A549 (cell line): Measurements from ENCODE around the gene PRAME. TPM values are rescaled to one million over a fixed set of nuclear protein-coding genes. Genes with fewer than 3 reads are reported as not detected.
"Not testable (repeated sequence)": the region's sequence is repeated elsewhere in the genome, so short reads cannot be mapped to it uniquely, and the experiment has no call there.

ENCODE experiments used
- ATAC-seq, 2 experiments: fragments of 200-7000 bp in 1 of 2; fragments of >200 bp in 1 of 2; cut with Nextera tagmentation in 1 of 2; cut with Tn5 transposase in 1 of 2; 3 replicates each; pipeline versions ENCODE4 v1.8.0 to v1.9.1; 2018 to 2020; ENCODE audit warnings: mild to moderate bottlenecking in 1 of 2, moderate library complexity in 1 of 2
- CTCF ChIA-PET: fragments of 300-600 bp; sonication (Branson Sonifier 250); formaldehyde crosslinking; extraction: SDS; loops from one replicate; lab custom pipeline; 2021; ENCODE audit warnings: antibody characterized with exemption, inconsistent platforms; lab: Yijun Ruan, JAX
- POLR2A ChIA-PET: fragments of 350-600 bp; formaldehyde crosslinking; extraction: SDS; loops from one replicate; lab custom pipeline; 2021; ENCODE audit warnings: antibody characterized with exemption, inconsistent platforms; lab: Yijun Ruan, JAX
- DNase-seq, 2 experiments: peaks; one replicate each; pipeline versions ENCODE4 v3.0.0 to v3.0.0-alpha.2; 2011 to 2016; ENCODE audit warnings: low read depth in 1 of 2, low spot score in 1 of 2
- FAIRE-seq: peaks from 2 replicates; lab custom pipeline; 2011; peaks lifted over from hg19 to GRCh38; lab: Jason Lieb, UNC
- H3K27ac ChIP-seq, 2 experiments: fragments of >200 bp; sonication (Bioruptor Twin); formaldehyde crosslinking; 3 replicates each; pipeline ENCODE4 v1.5.1; 2016 to 2017
- H3K4me1 ChIP-seq: fragments of >200 bp; sonication (Bioruptor Twin); formaldehyde crosslinking; 3 replicates; pipeline ENCODE4 v1.6.1; 2016
- H3K4me2 ChIP-seq: fragments of >200 bp; sonication (Bioruptor Twin); formaldehyde crosslinking; 3 replicates; pipeline ENCODE4 v1.6.1; 2016
- H3K4me3 ChIP-seq: fragments of >200 bp; sonication (Bioruptor Twin); formaldehyde crosslinking; 3 replicates; pipeline ENCODE4 v1.5.1; 2016
- H3K9me3 ChIP-seq: fragments of >200 bp; sonication (Bioruptor Twin); formaldehyde crosslinking; 3 replicates; pipeline ENCODE4 v1.6.1; 2016
- FOXS1 ChIP-seq: fragments of 250-450 bp; sonication (Bioruptor Pico); IDR thresholded peaks from 2 replicates; pipeline ENCODE4 v1.5.0; 2020; ENCODE audit warnings: mild to moderate bottlenecking, moderate library complexity
- PHF8 ChIP-seq: fragments of 200-600 bp; sonication (generic); IDR thresholded peaks from 2 replicates; pipeline ENCODE4 v1.6.1; 2016; ENCODE audit warnings: low read depth, mild to moderate bottlenecking, antibody characterized with exemption, moderate library complexity, borderline replicate concordance
- POLR2A ChIP-seq: IDR thresholded peaks from 2 replicates; pipeline ENCODE4 v1.6.1; 2012; ENCODE audit warnings: mild to moderate bottlenecking, low read length
- RCOR1 ChIP-seq: fragments of 150-350 bp; IDR thresholded peaks from 2 replicates; pipeline ENCODE4 v1.6.1; 2014; ENCODE audit warnings: antibody characterized with exemption, low read length, low read depth
- SREBF2 ChIP-seq: fragments of 450-650 bp; IDR thresholded peaks from 2 replicates; pipeline ENCODE4 v1.6.1; 2014; ENCODE audit warnings: mild to moderate bottlenecking, moderate library complexity
- WGBS: methylation state at CpG from one replicate; pipeline ENCODE4 v1.1.6; 2017; ENCODE audit errors: missing lambda C conversion rate; 5-methylcytosine and 5-hydroxymethylcytosine counted together
- polyA plus RNA-seq, 4 experiments: library from polyadenylated mRNA; depleted of rRNA in 3 of 4; stranded (reverse); fragments of >200 nt; fragmentation: RNase III in 1 of 4; extraction: RNeasy Plus Mini Kit Qiagen cat#74134 plus additional on column Dnase treatment in 1 of 4; gene quantifications; 2 replicates in 3 of 4; 3 replicates in 1 of 4; pipeline ENCODE4 v1.2.3, GENCODE V29; 2011 to 2017
- TF ChIP-seq, protein P1 (sequence below): fragments of 250-450 bp; sonication (Bioruptor Pico); IDR thresholded peaks from 2 replicates; pipeline ENCODE4 v1.5.0; 2021; ENCODE audit warnings: mild to moderate bottlenecking, moderate library complexity, borderline replicate concordance
- TF ChIP-seq, protein P2 (sequence below): IDR thresholded peaks from 2 replicates; pipeline ENCODE4 v1.6.1; 2012
- TF ChIP-seq, protein P3 (sequence below): fragments of 250-450 bp; sonication (Bioruptor Pico); IDR thresholded peaks from 2 replicates; pipeline ENCODE4 v1.5.0; 2020; ENCODE audit warnings: low read depth, mild to moderate bottlenecking, moderate library complexity
- TF ChIP-seq, protein P4 (sequence below): fragments of 150-350 bp; IDR thresholded peaks from 2 replicates; pipeline ENCODE4 v1.6.1; 2014; ENCODE audit warnings: low read depth, mild to moderate bottlenecking, low read length
- TF ChIP-seq, protein P5 (sequence below): IDR thresholded peaks from 2 replicates; pipeline ENCODE4 v1.6.1; 2012; ENCODE audit warnings: low read depth, borderline replicate concordance
- TF ChIP-seq, protein P6 (sequence below): fragments of >200 bp; sonication (Bioruptor Twin); formaldehyde crosslinking; IDR thresholded peaks from 3 replicates; pipeline ENCODE4 v1.5.1; 2016

Gene PRAME
- polyA plus RNA-seq, 2 of the 4 experiments (the other 2 are of a cell fraction), result 130 to 173 TPM

DNA sequence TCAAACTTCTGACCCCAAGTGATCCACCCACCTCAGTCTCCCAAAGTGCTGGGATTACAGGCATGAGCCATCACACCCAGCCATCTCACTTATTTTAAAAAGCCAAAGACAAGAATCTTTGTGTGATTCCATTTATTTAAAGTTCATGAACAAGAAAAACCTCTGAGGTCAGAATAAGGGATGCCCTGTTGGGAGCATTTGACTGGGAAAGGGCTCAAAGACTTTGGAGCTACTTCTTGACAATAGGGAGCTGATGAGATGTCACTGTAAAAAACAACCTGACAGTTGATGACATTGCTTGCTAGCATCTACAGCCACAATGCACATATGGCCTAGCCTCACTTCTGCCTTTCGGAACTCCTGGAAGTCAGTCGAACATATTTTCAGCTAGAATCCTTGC lies 45.4 kb downstream of the PRAME start (continued):
- TF ChIP-seq, protein P1, sequence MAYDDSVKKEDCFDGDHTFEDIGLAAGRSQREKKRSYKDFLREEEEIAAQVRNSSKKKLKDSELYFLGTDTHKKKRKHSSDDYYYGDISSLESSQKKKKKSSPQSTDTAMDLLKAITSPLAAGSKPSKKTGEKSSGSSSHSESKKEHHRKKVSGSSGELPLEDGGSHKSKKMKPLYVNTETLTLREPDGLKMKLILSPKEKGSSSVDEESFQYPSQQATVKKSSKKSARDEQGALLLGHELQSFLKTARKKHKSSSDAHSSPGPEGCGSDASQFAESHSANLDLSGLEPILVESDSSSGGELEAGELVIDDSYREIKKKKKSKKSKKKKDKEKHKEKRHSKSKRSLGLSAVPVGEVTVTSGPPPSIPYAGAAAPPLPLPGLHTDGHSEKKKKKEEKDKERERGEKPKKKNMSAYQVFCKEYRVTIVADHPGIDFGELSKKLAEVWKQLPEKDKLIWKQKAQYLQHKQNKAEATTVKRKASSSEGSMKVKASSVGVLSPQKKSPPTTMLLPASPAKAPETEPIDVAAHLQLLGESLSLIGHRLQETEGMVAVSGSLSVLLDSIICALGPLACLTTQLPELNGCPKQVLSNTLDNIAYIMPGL (CRISPR knock-in tag), result no peak
- no peak for TF ChIP-seq SREBF2
- TF ChIP-seq FOXS1 (CRISPR knock-in tag), result no peak
- TF ChIP-seq, protein P2, sequence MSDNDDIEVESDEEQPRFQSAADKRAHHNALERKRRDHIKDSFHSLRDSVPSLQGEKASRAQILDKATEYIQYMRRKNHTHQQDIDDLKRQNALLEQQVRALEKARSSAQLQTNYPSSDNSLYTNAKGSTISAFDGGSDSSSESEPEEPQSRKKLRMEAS, result no peak
- TF ChIP-seq, all 56 proteins: peak for 0

DNA sequence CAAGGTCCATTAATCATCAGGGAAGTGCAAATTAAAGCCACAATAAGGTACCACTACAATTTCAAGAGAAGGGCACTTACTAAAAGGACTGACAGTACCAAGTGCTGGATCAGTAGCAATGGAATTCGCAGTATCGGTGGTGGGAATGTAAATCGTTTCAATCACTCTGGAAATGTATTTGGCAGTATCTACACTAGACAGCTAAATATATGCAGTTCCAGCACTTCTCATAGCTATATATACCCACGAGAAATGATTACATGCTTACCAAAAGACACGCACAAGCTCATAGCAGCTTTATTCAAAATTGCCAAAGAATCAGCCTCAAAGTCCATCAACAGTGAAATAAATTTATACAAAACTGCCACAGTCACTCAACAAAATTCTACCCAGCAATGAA lies 46.1 kb downstream of the PRAME start:
- no peak for ATAC-seq
- peaks cover 3% of the 10 kb centered on the region; the same call in 2 of the 3 replicates for H3K9me3 ChIP-seq
- H3K4me1 ChIP-seq, result no peaks in the 10 kb centered on the region
- H3K27ac ChIP-seq, result no peak overlapping the region
- DNase-seq, result no peak
- TF ChIP-seq, protein P3, sequence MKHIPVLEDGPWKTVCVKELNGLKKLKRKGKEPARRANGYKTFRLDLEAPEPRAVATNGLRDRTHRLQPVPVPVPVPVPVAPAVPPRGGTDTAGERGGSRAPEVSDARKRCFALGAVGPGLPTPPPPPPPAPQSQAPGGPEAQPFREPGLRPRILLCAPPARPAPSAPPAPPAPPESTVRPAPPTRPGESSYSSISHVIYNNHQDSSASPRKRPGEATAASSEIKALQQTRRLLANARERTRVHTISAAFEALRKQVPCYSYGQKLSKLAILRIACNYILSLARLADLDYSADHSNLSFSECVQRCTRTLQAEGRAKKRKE, result no peak
- TF ChIP-seq RCOR1, result no peak
- H3K4me2 ChIP-seq, result no peak overlapping the region
- H3K4me3 ChIP-seq, result no peak overlapping the region
- no peak for FAIRE-seq
- CTCF ChIA-PET, result interaction anchor here (1.0 to 1.5 kb wide), 2 partner anchors 22 to 46 kb away, joined by 3 to 4 read pairs; partner anchors contain the start of gene PRAME
- POLR2A ChIA-PET, result no interaction called here
- WGBS, result 76% methylated on average over 5 of the region's 5 CpGs

DNA sequence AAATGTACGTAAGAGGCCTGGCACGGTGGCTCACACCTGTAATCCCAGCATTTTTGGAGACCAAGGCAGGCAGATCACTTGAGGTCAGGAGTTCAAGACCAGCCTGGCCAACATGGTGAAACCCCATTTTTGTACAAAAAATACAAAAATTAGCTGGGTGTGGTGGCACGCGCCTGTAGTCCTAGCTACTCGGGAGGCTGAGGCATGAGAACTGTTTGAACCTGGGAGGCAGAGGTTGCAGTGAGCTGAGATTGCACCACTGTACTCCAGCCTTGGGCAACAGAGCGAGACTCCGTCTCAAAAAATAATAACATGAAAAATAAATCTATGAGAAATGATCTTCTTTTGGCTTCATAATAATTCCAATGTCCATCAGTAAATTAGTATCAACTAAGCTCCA lies 48.2 kb downstream of the PRAME start:
- POLR2A ChIA-PET, FAIRE-seq, H3K4me3 ChIP-seq, ATAC-seq, H3K9me3 ChIP-seq, H3K4me1 ChIP-seq, DNase-seq, H3K4me2 ChIP-seq, H3K27ac ChIP-seq: not testable (repeated sequence)
- CTCF ChIA-PET, result interaction anchor here (0.7 kb wide), 2 partner anchors 48 to 76 kb away, joined by 3 to 4 read pairs; no protein-coding TSS in a partner anchor
- WGBS, result 88% methylated on average over 7 of the region's 7 CpGs

DNA sequence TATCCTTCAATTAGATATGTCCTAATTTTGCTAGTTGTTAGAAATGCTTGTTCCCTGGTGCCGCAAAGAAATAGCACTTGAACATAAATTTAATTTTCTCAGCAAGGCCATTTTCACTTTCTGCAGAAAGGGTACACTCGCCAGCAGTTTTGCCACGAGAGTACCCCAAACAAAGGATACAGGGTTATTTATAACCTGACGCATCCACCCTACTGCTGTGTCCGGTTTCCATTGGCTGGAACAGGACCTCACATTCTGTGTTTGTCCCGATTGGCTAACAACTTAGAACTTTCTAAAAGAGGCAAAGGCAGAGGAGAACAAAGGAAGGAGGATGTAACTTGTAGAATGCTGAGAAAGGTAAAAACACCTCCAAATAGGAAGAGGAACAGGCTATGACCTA lies 49.2 kb downstream of the PRAME start:
- WGBS, result 85% methylated on average over 6 of the region's 6 CpGs
- H3K4me3 ChIP-seq, POLR2A ChIA-PET, DNase-seq, H3K27ac ChIP-seq, ATAC-seq, H3K4me1 ChIP-seq, H3K9me3 ChIP-seq, H3K4me2 ChIP-seq, FAIRE-seq: not testable (repeated sequence)
- CTCF ChIA-PET, result interaction anchor here (1.3 to 1.8 kb wide), 2 partner anchors 11 to 22 kb away, joined by 6 to 12 read pairs; no protein-coding TSS in a partner anchor

DNA sequence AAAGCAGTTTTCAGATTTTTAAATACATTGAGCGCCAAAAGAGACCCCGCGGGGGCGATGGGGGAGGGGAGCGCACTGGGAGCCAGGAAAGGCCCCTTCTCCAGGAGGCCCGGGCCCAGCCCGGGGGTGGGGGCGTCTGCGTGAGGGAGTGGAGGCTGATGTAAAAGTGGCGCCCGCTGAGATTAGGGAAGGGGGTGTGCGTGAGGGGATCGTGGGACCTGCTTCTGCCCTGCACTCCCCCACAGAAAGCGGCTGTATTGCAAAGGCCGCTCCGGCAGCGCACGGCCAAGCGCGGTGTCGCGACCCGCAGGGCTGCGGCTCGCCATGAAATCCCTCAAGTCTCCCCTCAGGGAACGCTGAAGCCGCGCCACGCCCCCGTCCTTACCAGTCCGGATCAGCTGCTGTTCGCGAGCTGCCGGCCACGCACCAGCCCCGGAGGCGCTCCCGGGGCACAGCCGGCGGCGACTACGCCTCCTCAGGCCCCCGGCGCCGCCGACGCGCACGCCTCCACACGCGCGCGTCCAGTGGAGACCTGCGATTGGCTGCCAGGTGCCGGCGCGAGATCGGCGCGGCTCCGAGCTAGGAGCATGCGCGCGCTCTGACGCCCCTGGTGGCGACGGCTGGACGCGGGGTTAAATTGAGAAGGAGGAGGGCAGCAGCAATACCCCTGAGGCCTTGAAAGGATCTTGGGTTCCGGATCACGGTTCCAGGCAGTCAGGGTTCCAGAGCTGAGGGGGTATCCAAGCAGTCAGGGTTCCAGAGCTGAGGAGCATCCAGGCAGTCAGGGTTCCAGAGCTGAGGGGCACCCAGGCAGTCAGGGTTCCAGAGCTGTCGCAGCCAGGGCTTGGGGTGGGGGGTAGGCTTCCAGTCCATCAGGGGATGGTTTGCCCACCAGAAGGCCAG lies 50.5 kb downstream of the PRAME start, which contains the start of gene ZNF280B:
Gene ZNF280B, minus strand, starts transcription at position 469 of the 903 bp plus-strand sequence. CDS start 19,344 bp downstream, outside the sequence.
- H3K4me2 ChIP-seq, result peak within 1 kb of the TSS; percentile 89
- 0% methylated on average over 15 of the region's 72 CpGs for WGBS
- TF ChIP-seq PHF8 (peak; percentile 51; the same call in 1 of the 2 replicates), POLR2A (peak; percentile 59)
- TF ChIP-seq, protein P4, sequence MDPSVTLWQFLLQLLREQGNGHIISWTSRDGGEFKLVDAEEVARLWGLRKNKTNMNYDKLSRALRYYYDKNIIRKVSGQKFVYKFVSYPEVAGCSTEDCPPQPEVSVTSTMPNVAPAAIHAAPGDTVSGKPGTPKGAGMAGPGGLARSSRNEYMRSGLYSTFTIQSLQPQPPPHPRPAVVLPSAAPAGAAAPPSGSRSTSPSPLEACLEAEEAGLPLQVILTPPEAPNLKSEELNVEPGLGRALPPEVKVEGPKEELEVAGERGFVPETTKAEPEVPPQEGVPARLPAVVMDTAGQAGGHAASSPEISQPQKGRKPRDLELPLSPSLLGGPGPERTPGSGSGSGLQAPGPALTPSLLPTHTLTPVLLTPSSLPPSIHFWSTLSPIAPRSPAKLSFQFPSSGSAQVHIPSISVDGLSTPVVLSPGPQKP, result no peak
- TF ChIP-seq, protein P5, sequence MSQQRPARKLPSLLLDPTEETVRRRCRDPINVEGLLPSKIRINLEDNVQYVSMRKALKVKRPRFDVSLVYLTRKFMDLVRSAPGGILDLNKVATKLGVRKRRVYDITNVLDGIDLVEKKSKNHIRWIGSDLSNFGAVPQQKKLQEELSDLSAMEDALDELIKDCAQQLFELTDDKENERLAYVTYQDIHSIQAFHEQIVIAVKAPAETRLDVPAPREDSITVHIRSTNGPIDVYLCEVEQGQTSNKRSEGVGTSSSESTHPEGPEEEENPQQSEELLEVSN, result peak; percentile 35; the same call in 1 of the 2 replicates
- TF ChIP-seq, protein P6, sequence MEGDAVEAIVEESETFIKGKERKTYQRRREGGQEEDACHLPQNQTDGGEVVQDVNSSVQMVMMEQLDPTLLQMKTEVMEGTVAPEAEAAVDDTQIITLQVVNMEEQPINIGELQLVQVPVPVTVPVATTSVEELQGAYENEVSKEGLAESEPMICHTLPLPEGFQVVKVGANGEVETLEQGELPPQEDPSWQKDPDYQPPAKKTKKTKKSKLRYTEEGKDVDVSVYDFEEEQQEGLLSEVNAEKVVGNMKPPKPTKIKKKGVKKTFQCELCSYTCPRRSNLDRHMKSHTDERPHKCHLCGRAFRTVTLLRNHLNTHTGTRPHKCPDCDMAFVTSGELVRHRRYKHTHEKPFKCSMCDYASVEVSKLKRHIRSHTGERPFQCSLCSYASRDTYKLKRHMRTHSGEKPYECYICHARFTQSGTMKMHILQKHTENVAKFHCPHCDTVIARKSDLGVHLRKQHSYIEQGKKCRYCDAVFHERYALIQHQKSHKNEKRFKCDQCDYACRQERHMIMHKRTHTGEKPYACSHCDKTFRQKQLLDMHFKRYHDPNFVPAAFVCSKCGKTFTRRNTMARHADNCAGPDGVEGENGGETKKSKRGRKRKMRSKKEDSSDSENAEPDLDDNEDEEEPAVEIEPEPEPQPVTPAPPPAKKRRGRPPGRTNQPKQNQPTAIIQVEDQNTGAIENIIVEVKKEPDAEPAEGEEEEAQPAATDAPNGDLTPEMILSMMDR, result peak; percentile 48
- TF ChIP-seq, protein P2, result peak; percentile 39

More for the DNA sequence above, 50.5 kb downstream of the PRAME start, which contains the start of gene ZNF280B:
- ChIA-PET CTCF (interaction anchor here (0.7 to 2.0 kb wide), 9 partner anchors 10 to 447 kb away, joined by 3 to 17 read pairs (median 6); partner anchors contain the start of genes PRAME and ZNF280A), POLR2A (interaction anchor here (0.6 to 1.6 kb wide), 4 partner anchors 10 to 51 kb away, joined by 3 to 19 read pairs (median 4); partner anchors contain the start of genes PRAME and ZNF280A)
- peak; percentile 99 to 100 for ATAC-seq
- Histone ChIP-seq H3K27ac (peak within 1 kb of the TSS; percentile 77 to 91), H3K4me1 (no peaks in the 10 kb centered on the region), H3K4me3 (peak within 1 kb of the TSS; percentile 87), H3K9me3 (peaks cover 3% of the 10 kb centered on the region; the same call in 2 of the 3 replicates)
- no peak for FAIRE-seq
- peak; percentile 44 to 85 for DNase-seq
